Upper lobe of left lung (tissue), 6 donors: ENCODE data around the gene NIPA2. TPM values are rescaled to one million over a fixed set of nuclear protein-coding genes. Genes with fewer than 3 reads are reported as not detected.
A peak's percentile ranks its signal among the peaks of the same experiment; 100 is the strongest.

Experiments
- ATAC-seq, 2 donors: fragments of 200-7000 bp; cut with Tn5 transposase; one replicate each; pipeline ENCODE4 v1.9.1; 2022; ENCODE audit warnings: mild to moderate bottlenecking in 2 of 2, moderate library complexity in 2 of 2; ENCODE audit not compliant: low FRiP score in 2 of 2
- DNase-seq, 2 donors: peaks; one replicate each; pipeline ENCODE4 v3.0.0-alpha.2; 2019 to 2020
- H3K27ac ChIP-seq, 4 donors: fragments of 200-600 bp; sonication (generic); one replicate each; pipeline ENCODE4 v1.5.1; 2016 to 2019
- H3K27me3 ChIP-seq, 4 donors: fragments of 200-600 bp; sonication (generic); one replicate each; pipeline ENCODE4 v1.5.1; 2017 to 2019
- H3K36me3 ChIP-seq, 4 donors: fragments of 200-600 bp; sonication (generic); one replicate each; pipeline ENCODE4 v1.5.1; 2016 to 2019
- H3K4me1 ChIP-seq, 4 donors: fragments of 200-600 bp; sonication (generic); one replicate each; pipeline ENCODE4 v1.5.1; 2018 to 2019
- H3K4me3 ChIP-seq, 4 donors: fragments of 200-600 bp; sonication (generic); one replicate each; pipeline ENCODE4 v1.5.1; 2017 to 2019; ENCODE audit warnings: mild to moderate bottlenecking in 2 of 4, moderate library complexity in 1 of 4
- H3K9me3 ChIP-seq, 4 donors: fragments of 200-600 bp; sonication (generic); one replicate each; pipeline ENCODE4 v1.5.1; 2018 to 2019
- EP300 ChIP-seq, 4 donors: sonication (generic); formaldehyde crosslinking; IDR thresholded peaks; one replicate each; pipeline ENCODE4 v1.5.1; 2017; ENCODE audit warnings: antibody characterized with exemption in 4 of 4, control low read depth in 2 of 4
- POLR2A ChIP-seq, 4 donors: fragments of 450-650 bp; IDR thresholded peaks; one replicate each; pipeline ENCODE4 v1.5.1; 2016 to 2017; ENCODE audit warnings: antibody characterized with exemption in 4 of 4, mild to moderate bottlenecking in 2 of 4
- POLR2AphosphoS5 ChIP-seq, 2 donors: sonication (generic); formaldehyde crosslinking; IDR thresholded peaks; one replicate each; pipeline ENCODE4 v1.5.1; 2017; ENCODE audit warnings: antibody characterized with exemption in 2 of 2
- WGBS, 2 donors: methylation state at CpG; one replicate each; pipeline ENCODE4 v1.1.5; 2017 to 2018; 5-methylcytosine and 5-hydroxymethylcytosine counted together
- total RNA-seq, 6 donors: library from RNA; depleted of rRNA in 4 of 6; stranded (reverse); fragments of >200 nt in 4 of 6; gene quantifications; one replicate each; pipeline versions ENCODE4 v1.1.0 to v1.2.1, GENCODE V29; 2016 to 2021
- TF ChIP-seq, protein P1 (sequence below), 6 experiments: fragments of 450-650 bp in 4 of 6; fragments of 200-600 bp in 2 of 6; sonication (generic) in 2 of 6; IDR thresholded peaks; one replicate each; pipeline ENCODE4 v1.5.1; 2016 to 2019; ENCODE audit warnings: antibody characterized with exemption in 6 of 6
- donor health status: DM: no; HTN: no; CAD: no; lungs with moderate emphysema.
- donor health status: DM: no; HTN: yes; CAD: no; lungs with severe emphysema.

The NIPA2 gene
- total RNA-seq, 6 donors from 2014 or later = 23.0 to 55.9 (median 47.5) TPM

DNA sequence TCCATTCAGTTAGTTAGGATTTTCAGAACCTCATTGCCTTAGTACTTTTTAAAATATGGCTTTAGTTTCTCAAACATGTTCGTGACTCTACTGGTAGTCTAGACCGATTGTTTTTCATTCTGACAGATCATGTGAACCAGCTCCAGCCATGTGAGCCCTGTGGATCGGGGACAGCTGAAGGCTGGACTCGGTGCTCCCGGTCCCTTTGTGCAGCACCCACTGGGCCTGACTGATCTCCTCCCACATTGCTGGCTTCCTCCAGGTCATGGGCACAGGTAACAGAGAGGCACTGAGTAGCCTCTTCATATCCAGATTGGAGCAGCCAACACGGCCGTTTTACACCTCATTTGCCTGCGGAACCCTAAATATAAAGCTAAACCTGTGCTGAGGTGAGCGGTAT is 30.5 kb downstream of the NIPA2 start:
- no peaks in the 10 kb centered on the region for H3K4me1 ChIP-seq
- H3K27ac ChIP-seq = no peak overlapping the region
- H3K4me3 ChIP-seq = no peak overlapping the region
- H3K9me3 ChIP-seq = no peaks in the 10 kb centered on the region
- ATAC-seq = no peak
- 92 to 97% methylated on average over 9 of the region's 9 CpGs for WGBS, 2 donors
- H3K36me3 ChIP-seq = peaks cover 11 to 99% (median 74%) of the 10 kb centered on the region in 4 donors
- no peak for DNase-seq
- TF ChIP-seq EP300 (IDR thresholded peaks at IDR 0.05) = no peak
- no peak for TF ChIP-seq POLR2A (IDR thresholded peaks at IDR 0.05)
- TF ChIP-seq, protein P1, sequence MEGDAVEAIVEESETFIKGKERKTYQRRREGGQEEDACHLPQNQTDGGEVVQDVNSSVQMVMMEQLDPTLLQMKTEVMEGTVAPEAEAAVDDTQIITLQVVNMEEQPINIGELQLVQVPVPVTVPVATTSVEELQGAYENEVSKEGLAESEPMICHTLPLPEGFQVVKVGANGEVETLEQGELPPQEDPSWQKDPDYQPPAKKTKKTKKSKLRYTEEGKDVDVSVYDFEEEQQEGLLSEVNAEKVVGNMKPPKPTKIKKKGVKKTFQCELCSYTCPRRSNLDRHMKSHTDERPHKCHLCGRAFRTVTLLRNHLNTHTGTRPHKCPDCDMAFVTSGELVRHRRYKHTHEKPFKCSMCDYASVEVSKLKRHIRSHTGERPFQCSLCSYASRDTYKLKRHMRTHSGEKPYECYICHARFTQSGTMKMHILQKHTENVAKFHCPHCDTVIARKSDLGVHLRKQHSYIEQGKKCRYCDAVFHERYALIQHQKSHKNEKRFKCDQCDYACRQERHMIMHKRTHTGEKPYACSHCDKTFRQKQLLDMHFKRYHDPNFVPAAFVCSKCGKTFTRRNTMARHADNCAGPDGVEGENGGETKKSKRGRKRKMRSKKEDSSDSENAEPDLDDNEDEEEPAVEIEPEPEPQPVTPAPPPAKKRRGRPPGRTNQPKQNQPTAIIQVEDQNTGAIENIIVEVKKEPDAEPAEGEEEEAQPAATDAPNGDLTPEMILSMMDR (IDR thresholded peaks at IDR 0.05) = no peak
- no peak for TF ChIP-seq POLR2AphosphoS5 (IDR thresholded peaks at IDR 0.05)
- H3K27me3 ChIP-seq = no peaks in the 10 kb centered on the region

DNA sequence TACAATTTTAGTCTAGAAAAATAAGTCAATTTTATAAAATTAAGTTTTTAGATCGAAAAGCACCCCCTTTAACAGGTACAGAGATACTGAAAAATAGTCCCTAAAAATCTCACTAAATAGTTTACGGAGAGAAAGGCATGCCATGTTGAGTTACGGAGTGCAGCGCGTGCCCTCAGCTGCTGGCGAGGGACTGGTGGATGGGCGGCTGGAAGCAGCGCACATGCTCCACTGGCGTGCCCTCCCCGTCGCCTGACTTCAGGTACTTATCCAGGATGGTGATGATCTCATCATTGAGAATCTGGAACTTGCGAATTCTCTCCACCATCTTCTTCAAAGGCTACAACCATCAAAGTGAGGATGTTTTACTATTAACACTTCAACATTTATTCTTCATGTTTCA is 31.4 kb downstream of the NIPA2 start:
- Histone ChIP-seq H3K36me3 (peaks cover 17 to 98% (median 77%) of the 10 kb centered on the region in 4 donors), H3K9me3 (no peaks in the 10 kb centered on the region), H3K27ac (no peak overlapping the region), H3K27me3 (no peaks in the 10 kb centered on the region), H3K4me1 (no peaks in the 10 kb centered on the region), H3K4me3 (no peak overlapping the region)
- WGBS, 2 donors = 97 to 99% methylated on average over 12 of the region's 12 CpGs
- ATAC-seq (no peak), DNase-seq (no peak)
- TF ChIP-seq, protein P1 (IDR thresholded peaks at IDR 0.05) = no peak

DNA sequence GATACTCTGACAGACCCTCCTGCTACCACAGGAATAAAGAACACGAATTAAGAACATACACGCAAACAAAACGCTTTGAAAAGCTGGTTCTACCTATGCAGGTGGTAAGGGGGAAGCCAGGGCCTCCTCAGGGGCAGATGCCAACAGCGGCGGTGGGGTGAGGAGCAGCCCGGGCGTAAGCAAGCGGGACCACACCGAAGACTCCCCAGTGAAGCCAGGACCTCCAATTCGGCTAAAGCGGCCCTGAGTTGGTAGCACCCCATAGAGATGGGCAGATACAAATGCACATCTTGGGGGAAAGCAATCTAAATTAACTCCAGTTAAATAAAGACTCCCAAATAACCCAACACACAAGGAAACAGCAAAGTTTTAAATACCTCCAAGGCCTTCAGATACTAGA is 32.4 kb downstream of the NIPA2 start:
- no peak for ATAC-seq
- peaks cover 19 to 98% (median 81%) of the 10 kb centered on the region in 4 donors for H3K36me3 ChIP-seq
- H3K27me3 ChIP-seq = no peaks in the 10 kb centered on the region
- H3K4me1 ChIP-seq = no peaks in the 10 kb centered on the region
- no peak overlapping the region for H3K27ac ChIP-seq
- 96% methylated on average over 11 of the region's 11 CpGs for WGBS, 2 donors
- no peaks in the 10 kb centered on the region for H3K9me3 ChIP-seq
- TF ChIP-seq, protein P1 (IDR thresholded peaks at IDR 0.05) = no peak
- TF ChIP-seq EP300 (IDR thresholded peaks at IDR 0.05) (no peak), POLR2A (IDR thresholded peaks at IDR 0.05) (no peak), POLR2AphosphoS5 (IDR thresholded peaks at IDR 0.05) (no peak)
- no peak overlapping the region for H3K4me3 ChIP-seq
- DNase-seq = no peak

DNA sequence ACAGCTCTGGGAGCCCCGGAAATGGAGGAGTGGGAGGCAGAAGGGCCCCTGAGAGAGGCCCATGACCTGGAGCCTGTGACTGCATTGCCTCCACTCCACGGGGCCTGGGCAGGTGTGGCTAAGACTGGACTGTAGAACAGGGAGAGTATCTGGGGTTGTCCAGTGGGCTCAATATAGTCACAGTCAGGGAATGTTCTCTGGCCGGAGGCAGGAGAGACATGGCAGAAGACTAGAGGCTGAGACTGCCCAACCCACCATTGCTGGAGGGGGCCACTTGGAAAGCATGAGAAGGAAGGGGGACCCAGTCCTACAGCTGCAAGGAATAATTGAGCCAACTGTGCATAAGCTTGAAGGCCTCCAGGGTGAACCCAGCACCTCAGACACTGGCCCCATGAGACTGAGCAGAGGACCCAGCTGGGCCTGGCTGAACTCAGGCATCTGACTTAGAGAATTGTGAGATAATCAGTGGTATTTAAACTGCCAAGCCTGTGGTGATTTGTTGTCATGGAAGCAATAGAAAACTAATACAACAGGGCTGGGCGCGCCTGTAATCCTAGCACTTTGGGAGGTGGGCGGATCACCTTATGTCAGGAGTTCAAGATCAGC is 33.1 kb downstream of the NIPA2 start:
- 94 to 97% methylated on average over 6 of the region's 6 CpGs for WGBS, 2 donors
- Histone ChIP-seq H3K4me1 (no peaks in the 10 kb centered on the region), H3K36me3 (peaks cover 14 to 98% (median 81%) of the 10 kb centered on the region in 4 donors), H3K4me3 (no peak overlapping the region), H3K9me3 (no peaks in the 10 kb centered on the region), H3K27me3 (no peaks in the 10 kb centered on the region), H3K27ac (no peak overlapping the region)
- TF ChIP-seq, protein P1 (IDR thresholded peaks at IDR 0.05) = no peak
- TF ChIP-seq POLR2A (IDR thresholded peaks at IDR 0.05) (no peak), POLR2AphosphoS5 (IDR thresholded peaks at IDR 0.05) (no peak)
- ATAC-seq (peak in 1 of 2 donors; percentile 23), DNase-seq (no peak)
